HG03159 (cell line): Measurements from ENCODE around the gene RAB37.

ENCODE experiments used
- ATAC-seq: cut with Tn5 transposase; IDR thresholded peaks from one replicate; pipeline ENCODE4 v1.9.1; 2021; ENCODE audit warnings: mild to moderate bottlenecking, moderate library complexity; ENCODE audit not compliant: unreplicated experiment

Gene RAB37

DNA sequence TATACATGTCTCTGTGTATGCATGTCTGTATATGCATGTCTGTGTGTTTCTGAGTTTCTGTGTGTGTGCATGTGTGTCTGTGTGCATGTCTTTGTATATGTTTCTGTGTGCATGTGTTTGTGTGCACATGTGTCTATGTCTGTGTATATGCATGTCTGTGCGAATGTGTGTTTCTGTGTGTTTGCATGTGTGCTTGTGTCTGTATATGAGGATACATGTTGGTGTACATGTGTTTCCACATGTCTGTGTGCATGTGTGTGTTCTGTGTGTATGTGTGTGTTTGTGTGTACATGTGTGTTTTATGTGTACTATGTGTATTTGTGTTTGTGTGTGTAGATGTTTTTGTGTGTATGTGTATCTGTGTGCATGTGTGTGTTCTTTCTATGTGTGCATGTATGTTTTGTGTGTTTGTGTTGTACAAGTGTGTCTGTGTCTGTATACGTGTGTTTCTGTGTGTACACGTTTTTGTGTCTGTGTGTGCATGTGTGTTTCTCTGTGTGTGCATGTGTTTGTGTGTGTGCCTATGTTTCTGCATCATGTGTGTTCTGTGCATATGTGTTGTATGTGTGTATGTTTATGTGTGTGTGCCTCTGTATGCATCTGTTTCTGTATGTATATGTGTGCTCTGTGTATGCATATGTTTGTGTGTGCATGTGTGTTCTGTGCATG is 8.9 kb upstream of the RAB37 start:
- no peak for ATAC-seq

DNA sequence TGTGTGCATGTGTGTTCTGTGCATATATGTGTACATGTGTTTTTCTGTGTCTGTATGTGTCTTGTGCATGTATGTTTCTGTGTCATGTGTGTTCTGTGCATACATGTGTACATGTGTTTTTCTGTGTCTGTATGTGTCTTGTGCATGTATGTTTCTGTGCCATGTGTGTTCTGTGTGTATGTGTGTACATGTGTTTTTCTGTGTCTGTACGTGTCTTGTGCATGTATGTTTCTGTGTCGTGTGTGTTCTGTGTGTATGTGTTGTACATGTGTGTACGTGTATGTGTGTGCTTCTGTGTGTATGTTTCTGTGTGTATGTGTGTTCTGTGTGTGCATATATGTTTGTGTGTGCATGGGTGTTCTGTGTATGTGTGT is 8.4 kb upstream of the RAB37 start:
- no peak for ATAC-seq

DNA sequence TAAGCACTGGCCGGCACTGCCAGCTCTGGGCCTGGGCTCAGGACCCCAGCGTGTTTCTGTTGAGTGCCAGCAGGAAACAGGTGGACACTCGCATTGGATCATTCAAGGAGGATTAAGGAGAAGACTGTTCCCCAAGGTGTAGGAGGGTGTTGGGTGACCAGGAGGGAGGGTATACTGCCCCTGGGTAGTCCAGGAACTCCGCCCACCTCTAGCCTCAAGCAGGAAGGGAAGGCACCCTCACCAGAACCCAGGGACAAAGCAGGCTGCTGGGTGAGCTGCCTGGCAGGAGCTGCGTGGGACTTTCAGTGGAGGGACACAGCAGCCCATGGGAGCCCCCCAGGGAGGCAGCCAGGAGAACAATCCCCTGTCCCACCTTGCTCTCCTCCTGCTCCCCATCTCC is 7.7 kb upstream of the RAB37 start:
- no peak for ATAC-seq

DNA sequence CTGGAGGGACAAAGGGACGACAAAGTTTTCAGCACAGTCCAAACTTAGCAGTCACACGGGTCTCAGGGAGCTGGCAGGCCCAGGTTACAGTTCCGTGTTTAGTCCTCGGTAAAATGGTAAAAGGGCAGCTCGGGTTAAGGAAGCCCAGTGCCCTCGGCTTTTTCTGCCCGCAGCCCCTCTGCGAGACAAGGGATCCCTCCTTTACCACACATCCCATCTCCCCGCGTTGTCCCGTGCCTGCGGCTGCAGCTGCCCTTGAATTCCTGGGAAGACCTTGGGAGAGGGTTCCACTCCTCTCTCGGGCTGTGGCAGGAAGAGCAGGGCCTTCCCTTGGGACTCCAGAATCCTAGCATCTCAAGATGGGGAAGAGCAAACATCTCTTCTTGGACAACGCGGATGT is 7.2 kb upstream of the RAB37 start:
- no peak for ATAC-seq

DNA sequence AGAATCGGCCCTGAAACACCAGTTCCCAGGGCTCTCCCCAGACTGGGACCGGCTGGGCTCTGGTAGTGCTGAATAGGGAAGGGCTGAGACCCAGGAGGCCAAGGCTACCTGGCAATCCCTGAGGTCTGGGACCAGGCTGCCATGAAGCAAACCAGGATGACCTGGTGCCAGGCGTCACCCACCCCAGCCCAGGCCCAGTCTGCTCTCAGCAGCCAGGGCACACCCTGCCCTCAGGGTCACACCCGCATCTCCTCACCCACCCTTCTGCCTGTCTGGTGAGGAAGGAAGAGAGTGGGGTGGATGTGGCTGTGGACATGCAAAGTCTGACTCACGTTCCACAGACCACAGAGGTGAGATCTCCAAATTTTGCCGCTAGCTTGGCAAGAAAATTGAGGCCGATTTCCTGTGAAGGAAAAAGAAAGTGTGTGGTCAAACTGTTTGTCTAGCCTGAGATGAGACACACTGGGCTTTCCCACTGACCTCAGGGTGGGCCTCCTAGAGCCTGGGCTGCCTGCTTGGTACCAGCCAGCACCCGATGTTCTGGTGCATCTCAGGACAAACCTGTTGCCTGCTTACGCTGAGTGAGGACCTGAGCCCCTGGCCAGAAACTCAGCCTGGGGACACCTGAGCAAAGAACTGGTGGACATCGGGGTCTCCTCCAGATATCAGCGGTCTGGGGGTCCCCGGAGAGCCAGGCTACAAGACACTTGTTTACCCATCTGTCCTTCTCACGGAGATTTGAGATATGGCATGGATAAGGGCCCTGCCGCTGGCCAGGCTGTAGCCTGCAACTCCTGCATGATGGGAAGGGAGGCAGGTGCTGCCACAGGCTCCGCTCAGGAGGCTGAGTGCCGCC is 6.3 kb upstream of the RAB37 start:
- ATAC-seq = no peak

DNA sequence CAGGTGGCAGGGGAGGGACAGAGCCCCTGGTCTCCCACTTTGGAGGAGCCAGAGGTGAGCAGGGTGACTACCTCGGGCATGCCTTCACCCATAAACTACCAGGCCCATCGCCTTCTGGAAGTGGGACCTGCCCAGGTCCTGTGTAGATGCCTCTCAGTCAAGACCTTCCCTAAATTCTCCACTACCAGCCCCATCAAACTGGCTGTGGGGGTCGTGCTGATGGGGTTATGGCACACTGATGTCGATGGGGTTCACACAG is 5.8 kb upstream of the RAB37 start:
- ATAC-seq = no peak

DNA sequence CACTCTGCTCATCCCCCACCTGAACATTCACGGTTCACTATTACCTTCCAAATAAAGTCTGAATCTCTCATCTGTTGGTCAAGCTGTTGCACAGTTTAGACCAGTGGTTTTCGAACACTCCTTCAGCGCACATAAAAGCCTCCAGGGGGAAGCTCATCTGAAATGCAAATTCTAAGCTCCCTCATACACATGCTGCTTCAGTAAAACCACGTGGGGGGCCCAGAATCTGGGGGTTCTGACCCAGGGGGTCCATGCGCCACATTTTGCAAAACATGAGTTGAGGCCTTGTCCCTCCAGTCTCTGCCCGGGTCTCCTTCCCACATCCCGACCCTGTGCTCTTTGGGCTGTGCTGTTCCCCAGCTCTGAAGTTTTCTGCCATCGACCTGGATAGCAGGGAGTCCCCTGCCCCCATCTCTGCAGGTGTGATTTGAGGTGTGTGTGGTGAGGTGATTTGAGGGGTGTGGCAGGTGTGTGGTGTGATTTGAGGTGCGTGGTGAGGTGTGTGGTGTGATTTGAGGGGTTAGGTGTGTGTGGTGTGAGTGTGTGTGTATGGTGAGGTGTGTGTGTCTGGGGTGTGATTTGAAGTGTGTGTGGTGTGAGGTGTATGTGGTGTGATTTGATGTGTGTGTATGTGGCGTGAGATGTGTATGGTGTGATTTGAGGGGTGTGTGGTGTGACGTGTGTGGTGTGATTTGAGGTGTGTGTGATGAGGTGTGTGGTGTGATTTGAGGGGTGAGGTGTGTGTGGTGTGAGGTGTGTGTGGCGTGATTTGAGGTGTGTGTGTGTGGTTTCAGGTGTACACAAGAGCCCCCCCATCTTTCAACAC is 4.8 kb upstream of the RAB37 start:
- no peak for ATAC-seq

DNA sequence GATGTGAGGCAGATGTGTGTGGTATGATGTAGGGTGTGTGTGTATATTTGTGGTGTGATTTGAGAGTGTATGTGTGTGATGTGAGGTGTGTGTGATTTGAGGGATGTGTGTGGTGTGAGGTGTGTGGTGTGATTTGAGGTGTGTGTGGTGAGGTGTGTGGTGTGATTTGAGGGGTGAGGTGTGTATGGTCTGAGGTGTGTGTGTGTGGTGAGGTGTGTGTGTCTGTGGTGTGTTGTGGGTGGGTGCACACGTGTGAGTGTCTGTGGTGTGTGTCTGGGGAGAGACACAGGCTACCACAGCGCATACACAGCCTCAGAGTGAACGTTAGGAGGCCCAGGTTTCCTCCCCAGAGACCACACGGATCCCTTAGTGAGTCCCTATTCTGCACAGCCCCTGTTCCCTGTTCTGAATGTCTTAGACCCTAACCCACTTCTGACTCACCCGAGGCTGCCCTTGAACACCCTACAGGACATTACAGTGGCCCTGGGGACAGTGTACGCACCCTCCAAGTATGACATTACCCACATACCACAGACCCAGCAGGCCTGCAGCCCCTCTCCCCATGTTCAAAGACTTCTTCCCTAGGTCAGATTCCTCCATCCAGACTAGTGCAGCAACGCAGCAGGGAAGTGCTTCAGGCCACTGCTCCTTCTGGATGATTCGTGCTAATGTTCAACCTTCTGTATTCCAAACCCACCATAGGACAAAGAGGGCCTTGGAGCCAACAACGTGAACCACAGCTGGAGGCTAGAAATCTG is 3.5 kb upstream of the RAB37 start:
- ATAC-seq = no peak

DNA sequence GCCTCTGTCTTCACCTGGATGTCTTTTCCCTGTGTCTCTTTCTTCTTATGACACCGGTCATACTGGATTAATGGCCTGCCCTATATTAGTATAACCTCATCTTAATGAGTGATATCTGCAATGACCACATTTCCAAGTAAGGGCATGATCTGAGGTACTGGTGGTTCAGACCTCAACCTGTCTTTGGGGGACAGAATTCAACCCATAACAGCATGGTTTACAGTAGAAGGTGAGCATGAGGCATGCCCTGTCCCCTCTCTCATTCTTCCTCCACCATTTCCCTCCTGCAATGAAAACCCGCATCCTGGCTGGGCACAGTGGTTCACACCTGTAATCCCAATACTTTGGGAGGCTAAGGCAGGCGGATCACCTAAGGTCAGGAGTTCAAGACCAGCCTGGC is 2.8 kb upstream of the RAB37 start:
- ATAC-seq = no peak

DNA sequence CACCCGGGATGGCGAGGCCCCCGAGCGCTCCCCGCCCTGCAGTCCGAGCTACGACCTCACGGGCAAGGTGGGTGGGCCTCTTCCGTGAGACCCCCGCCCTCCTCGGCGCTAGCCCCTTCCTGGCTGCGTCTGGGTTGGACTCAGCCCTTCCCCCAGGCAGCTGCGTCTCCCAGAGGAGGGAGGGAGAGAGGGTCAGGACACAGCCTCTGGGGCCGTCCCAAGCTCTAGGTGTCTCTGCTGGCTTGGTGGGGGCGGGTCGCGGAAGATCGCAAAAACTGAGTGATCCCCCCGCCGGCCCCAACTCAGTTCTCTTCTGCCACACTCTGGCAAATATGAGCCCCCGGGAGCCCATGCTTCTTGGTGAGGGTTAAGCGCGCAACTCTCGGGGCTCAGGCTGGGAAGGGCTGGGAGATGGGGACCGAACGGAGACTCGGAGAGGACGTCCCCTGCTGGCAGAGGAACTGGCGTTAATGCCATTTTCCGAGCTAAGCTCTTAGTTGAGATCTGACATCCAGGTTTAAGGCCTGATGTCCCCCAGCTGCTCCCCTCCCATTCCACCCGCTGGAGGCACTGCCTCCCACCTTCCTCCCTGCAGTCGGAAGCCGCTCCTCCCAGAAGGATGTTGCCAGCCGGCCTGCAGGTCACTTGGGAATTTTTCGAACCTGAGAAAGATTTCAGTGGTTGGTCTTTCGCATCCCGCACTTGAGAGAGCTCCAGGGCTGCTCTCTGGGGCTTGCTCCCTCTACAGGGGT is 419 bp downstream of the RAB37 start:
- no peak for ATAC-seq

DNA sequence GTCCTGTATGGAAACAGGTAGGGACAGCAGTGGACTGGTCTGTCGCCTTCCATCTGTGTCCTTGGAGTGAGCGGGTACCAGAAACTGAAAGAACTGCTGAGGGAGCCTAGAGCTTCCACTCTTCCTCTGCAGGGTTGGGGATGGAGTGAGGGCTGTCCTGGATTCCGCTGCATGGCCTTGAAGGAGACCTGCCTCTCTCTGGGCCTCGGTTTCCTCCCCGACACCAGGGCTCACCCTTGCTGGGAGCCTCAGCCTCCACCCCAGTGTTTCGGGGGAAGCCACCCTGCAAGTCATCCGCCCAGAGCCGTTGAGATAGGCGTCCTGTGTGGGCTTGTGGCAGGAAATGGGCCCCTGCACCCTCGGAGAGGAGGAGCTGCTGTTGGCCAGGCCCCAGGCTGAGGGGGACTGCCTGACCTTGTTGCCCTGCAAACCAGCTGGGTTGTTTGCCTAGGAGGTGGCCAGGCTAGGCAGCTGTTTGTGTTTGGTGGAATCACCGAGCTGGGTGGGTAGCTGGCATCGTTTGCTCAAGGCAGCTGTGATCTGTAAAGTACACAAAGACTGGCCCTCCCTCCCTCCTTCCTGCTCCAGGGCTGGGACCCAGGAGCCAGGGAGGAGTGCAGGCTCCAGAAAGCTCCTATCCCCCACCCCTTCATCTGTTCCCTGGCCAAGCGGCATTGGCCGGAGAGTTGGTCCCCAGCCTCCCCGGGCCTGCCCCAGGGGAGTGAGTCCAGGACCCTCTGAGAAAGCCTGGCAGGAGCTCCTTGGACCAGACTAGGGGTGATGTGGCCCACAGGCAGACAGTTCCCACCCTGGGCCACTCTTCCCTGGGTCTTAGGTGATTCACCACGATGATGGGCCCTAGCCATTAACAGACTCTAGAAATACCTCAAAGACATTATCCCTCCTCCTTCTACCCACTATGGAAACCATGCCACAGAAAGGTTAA is 1.3 kb downstream of the RAB37 start:
- ATAC-seq = no peak

DNA sequence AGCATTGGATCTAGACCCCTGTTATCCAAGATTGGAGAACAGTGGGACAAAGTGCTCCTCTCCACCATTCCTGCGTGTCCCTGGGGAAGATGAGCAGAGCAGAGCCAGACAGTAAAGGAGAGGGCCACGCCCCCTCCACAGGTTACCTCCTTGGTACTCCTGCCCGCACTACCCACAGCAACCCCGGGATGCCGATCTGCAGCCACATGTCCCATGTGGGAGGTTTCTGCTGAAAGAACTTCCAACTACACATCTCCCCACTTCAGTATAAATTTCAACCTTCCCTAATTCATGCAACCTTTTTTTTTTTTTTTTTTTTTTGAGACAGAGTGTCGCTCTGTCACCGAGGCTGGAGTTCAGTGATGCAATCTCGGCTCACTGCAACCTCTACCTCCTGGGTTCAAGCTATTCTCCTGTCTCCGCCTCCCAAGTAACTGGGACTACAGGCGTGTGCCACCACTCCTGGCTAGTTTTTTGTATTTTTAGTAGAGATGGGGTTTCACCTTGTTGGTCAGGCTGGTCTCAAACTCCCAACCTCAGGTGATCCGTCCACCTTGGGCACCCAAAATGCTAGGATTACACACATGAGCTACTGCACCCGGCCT is 2.3 kb downstream of the RAB37 start:
- no peak for ATAC-seq

DNA sequence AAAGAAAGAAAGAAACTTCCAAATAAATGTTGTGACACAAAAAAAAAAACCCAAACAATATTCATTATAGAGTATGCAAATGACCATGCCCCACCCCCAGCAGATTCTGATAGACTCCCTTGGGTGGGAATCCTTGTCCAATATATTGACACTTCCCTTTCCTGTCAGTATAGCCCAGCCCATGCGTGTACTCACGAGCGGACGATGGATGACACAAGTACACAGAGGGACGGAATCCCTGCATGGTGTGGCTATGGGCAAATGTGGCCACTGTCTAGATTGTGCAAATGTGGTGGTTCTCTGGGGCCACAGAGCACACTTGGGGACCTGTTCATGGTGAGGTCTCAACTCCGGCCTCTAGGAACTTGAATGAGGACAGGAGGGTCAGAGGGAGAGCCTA is 3.1 kb downstream of the RAB37 start:
- no peak for ATAC-seq

DNA sequence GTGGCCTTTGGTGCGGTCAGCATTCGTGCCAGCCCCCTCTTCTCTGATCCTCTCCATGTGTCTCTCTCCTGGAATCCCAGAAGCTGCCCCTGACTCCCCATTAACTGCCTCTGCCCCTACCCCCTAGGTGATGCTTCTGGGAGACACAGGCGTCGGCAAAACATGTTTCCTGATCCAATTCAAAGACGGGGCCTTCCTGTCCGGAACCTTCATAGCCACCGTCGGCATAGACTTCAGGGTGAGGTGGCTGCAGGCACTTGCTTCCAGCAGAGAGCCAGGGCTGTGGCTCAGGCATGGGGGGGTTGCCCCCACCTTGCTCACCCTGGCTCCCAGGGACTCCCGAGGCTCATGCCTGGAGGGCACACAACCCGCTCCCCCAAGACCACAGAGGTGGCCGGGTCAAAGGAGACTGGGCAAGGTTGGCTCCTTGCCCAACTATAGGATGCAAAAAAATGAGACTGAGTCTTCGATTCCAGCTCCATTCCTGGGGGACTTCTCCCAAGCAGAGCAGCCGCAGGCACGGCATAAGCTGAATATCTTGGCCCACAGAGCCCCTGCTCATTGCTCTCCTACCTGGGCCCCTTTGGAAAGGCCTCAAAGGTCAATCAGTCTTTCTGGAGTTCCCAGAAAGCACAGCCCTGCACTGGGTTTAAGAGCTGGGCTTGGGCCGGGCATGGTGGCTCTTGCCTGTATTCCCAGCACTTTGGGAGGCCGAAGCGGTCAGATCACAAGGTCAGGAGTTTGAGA is 3.8 kb downstream of the RAB37 start:
- ATAC-seq = no peak

DNA sequence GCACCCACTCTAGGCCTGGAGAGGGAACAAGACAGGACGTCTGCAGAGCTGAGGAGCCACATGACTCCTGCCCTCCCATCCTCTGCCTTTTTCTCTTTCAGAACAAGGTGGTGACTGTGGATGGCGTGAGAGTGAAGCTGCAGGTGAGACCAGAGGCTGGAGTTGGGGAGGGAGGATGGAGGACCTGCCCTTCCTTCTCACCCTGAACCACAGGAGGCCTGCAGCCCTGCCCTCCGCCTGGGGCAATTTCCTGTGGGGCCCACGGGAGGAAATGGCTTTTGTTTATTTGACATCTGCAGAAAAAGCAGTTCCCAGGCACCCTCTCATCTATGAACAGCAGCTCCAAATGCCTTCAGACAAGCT is 5.1 kb downstream of the RAB37 start:
- ATAC-seq = no peak

DNA sequence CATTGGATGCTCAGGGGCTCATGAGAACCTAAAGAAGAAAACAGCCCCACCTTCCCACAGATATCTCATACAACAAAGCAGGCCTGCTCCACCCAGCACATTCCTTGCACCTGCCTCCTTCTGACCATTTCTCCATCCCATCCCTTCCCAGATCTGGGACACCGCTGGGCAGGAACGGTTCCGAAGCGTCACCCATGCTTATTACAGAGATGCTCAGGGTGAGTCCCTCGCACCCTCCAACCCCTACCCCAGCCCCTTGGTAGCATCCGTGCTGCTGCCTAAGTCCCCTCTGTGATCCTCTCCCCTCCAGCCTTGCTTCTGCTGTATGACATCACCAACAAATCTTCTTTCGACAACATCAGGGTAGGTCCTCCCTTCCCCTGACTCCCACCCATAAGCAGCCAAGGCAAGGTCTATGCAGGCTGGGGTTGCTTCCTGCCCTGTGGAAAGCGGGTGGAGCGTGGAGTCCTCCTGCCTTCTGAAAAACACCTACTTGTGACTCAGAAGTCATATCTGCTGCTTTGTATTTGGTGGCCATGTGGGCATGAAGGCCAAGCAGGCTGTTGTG is 6.0 kb downstream of the RAB37 start:
- no peak for ATAC-seq

DNA sequence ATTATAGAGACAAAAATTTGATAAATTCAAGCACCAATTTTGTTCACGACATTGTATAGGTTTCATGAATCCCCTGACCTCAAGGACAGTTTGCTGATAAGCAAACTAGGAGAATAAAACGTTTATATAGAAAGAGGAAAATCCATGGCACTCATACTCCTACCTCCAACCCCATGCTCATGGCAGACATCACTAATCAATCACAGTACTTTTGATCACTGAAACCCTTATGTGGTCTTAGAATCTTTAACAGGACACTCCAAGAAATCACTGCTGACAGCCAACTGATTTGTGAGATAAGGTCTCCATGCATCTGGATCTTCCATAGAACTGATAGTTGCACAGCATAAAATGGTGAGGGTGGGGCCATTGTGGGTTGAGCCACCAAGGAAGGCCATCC is 6.7 kb downstream of the RAB37 start:
- ATAC-seq = no peak

DNA sequence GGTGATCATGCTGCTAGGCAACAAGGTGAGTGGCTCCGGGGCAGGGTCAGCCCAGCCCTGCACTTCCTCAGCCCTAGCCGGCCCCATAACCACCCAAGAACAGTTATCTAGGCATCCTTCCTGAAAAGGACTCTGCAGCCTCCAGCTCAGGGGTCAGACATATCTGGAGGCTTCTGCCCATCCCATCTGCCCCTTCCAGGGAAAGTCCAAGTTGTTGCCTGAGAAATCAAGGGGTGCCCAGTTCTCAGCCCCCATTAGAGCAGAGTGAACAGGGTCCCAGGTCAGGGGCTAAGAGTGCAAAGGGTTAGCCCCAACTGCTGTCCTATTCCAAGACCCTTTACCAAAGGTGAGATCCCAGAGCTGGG is 7.3 kb downstream of the RAB37 start:
- no peak for ATAC-seq
